HG03097 (cell line): ENCODE data around the gene SDK2.

ENCODE experiments used
- ATAC-seq: cut with Tn5 transposase; IDR thresholded peaks from one replicate; pipeline ENCODE4 v1.9.1; 2021; ENCODE audit not compliant: unreplicated experiment, low FRiP score

The SDK2 gene

DNA sequence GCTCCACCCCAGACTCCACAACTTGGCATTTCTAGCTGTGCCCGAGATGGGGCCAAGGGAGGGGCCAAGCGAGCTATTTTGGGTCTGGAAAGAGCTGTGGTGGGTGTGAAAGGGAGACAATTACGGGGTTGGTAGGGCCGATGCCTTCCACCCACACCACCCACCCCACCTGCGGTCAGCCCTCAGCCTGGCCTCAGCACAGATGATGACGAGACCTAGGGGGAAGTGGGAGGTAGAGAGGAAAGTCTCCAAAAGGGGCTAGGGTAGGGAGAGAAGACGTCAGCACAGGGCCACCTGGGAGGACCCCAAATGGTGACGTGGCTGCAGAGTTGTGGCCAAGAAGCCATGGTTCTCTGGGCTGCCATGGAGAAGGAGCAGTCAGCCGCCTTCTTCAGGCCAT is 83.1 kb downstream of the SDK2 start:
- ATAC-seq: no peak

DNA sequence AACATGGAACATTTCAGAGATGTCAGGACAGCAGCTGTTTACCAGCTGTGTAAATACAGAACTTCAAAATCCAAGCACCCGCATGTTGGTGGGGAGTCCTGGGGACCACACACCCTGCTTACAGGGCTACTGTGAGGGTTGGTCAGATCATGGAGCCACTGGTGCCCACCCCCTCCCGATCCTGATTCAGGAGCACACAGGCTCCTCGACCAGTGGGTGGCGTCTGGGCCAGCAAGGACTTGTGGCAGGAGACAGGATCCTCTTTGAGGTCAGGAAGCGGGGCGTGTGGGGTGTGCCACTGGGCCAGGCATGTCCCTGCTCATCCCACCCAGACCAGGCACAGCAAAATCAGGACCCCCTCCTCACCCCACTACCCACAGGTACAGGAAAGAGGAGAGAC is 83.6 kb downstream of the SDK2 start:
- ATAC-seq: no peak

DNA sequence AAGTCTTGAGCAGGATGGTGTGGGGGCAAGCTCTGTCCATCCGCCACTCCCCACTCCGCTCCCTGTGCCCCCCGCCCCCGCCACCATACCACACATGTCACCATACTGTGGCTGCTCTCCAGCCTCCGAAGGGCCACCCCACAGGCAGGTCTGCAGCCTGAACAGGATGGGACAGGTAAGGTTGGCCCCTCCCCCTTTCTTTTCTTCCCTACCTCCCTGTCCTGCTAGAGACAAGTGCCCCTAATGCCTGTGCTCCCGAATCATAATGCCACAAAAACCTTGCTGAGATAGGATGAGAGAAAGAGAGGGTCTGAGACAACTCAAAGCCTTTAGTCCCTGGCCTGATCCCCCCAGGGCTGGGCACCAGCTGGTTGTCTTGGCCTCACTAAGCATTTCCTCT is 84.7 kb downstream of the SDK2 start:
- no peak for ATAC-seq

DNA sequence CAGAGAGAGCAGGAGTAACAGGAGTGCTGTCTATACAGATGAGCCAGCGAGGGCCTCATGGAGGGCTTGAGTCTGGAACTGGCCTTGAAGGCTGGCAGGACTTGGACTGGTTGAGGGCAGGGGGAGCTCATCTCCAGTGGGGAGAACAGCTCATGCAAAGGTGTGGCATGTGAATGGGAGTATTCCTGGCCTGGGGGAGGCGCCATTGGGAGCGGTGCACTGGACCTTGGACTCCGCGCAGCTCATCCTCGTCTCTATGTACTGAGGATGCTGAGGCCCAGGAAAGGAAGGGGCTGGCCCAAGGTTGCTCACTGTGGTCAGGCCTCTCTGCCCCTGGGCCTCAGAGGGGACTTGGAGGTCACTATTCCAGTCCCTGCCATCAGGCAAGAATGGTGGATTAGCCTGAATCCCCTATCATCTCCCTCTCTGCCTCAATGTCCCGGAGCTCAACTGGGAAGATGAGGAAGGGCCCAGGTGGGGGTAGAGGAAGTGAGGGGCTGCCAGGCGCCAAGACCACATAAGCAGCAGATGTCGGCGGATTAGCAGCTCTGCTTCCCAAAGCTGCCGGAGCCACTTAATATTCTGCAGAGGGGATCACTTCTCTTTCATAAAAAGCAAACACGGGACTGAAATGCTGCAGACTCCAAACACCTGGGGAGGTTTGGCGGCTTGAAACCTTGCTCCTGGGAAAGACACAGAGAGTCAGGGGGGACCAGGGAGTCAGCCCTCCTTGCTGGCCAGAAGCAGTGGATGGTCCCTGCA is 88.9 kb downstream of the SDK2 start:
- no peak for ATAC-seq

DNA sequence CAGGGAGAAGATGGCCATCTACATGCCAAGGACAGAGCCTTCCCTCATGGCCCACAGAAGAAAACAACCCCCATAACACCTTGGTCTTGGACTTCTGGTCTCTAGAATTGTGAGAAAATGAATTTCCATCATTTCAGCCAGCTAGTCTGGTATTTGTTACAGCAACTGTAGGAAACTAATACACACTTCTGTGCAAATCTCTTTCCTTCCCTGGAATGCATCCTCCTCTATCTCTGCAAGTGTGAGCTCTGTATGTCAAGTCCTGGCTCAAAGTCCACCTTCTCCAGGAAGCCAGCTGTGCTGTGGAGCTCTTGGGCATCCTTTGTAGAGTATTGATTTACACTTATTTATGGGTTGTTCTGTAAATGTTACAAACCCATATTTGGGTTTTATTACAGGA is 89.7 kb downstream of the SDK2 start:
- no peak for ATAC-seq

DNA sequence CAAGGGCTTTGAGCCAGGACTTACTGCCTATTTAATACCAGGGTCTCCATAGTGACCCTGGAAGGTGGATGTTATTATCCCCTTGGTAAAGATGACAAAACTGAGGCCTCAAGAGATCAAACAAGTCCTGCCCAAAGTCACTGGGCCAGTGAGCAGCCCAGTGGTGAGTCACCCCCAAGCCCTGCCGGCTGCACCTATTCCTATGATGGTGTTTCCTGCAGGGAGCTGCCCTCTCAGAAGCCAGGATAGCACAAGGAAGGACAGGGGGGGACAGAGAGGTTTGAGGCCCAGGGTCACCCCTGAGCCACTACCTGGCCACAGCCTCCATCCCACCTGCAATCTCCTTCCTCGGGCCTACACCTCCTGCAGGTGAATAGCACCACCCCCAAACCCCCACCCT is 90.9 kb downstream of the SDK2 start:
- ATAC-seq: no peak

DNA sequence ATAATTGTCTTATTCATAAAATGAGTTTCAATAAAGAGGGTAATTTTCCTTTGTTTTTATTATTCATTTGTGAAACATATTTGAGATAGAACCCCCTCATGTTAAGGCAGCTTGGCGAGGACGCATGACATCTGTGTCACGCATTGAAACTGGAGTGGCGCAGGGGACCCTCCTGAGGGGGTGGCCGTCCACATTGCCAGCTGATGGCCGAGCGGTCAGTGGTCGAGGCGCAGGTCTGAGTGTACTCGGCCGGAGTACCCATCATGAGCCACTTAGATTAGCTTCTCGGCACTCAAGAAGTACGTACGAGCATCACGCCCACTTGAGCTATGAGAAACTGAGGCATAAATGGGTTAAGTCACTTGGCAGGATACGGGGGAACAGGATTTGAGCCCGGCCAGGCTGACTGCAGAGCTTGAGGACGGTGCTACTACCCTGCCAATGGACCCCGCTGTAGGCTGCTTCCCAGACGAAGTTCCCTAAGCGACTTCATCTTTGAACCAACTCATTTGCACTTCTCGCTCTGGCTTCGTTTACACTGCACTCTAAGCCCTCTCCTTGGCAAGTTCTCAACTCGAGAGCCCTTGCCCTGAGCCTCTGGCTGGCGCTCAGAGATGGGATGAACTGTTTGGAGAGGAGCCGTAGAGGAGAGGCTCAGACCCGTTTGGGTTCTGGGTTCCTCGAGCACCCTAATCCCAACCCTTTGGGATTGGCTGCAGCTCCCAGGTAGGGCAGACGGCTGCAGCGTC is 91.8 kb downstream of the SDK2 start:
- ATAC-seq: no peak

DNA sequence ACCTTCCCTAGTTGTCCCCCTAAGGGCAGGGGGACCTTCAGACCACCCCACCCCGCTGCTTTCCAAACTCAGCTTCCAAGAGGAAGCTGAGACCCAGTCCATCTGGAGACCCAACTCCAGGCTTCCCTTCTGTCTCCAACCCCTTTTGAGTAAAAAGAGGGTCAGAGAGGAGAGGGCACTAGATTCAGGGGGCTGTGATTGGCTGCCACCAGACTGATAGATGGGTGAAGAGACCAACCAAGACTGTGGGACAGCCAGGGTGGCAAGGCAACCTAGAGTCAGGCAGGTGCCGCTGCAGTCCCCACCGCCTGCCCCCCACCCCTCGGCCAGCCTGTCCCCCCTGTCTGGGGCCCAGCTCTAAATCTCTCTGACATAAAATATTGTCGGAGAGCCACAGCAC is 92.5 kb downstream of the SDK2 start:
- no peak for ATAC-seq

DNA sequence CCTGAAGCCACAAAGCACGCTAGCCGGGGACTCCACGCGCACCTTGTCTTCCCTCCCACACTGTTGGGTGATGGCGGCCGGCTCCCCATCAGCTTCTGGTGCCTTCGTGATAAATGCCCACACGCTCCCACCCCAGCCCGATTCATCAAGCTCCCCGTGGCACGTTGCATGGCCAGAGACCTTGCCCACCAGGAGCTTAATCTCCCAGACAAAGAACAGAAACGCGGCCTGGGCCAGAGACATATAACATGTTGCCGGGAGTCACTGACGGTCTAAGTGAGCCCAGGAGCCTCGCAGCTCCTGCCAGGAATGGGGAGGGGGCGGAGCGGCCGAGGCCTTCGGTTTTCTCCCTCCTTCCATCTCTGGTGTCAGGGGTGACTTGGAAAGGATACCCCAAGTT is 93.1 kb downstream of the SDK2 start:
- no peak for ATAC-seq

DNA sequence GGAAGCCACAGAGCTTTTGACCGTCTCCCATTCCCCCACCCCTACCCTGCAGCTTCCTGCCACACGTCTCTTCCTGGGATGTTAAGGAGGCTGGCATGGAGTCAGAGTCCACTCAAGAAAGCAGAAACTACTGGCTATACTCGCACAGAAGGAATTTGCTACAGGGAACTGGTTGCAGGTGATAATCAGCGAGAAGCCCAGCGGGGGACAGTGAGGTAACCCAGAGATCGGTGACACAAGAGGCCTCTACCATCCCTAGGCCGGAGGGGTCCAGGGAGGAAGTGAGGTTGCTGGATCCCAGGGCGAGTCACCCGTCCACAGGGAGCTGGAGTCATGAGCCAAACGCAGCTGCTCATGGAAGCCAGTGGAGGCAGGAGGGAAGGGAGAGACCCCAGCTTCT is 93.7 kb downstream of the SDK2 start:
- ATAC-seq: no peak

DNA sequence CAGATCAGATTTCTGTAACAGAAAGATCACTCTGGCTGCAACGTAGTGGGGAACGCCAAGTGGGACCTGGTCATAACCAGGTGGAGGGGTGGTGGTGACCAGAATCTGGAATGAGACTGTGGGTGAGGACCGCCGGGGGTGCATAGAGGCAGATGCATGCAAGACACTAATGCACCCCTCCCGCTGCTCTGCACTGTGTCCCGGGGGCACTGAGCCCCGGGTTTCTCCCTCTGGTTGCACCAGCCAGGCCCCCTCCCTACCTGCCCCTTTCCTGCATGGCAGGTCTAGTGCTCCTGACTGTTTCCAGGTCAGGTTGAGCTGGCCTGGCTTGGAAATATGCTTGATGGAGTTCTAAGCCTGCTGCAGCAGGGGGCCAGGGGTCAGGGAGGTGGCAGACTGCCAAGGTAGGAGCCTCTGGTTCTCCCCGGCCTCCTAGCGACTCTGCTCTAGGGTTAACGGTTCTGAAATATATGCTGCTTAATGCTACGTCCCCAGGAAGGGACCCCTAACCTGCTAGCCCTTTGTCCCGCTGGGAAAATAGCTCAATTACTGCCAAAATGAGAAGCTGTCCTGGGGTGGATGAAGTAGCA is 94.3 kb downstream of the SDK2 start:
- ATAC-seq: no peak

DNA sequence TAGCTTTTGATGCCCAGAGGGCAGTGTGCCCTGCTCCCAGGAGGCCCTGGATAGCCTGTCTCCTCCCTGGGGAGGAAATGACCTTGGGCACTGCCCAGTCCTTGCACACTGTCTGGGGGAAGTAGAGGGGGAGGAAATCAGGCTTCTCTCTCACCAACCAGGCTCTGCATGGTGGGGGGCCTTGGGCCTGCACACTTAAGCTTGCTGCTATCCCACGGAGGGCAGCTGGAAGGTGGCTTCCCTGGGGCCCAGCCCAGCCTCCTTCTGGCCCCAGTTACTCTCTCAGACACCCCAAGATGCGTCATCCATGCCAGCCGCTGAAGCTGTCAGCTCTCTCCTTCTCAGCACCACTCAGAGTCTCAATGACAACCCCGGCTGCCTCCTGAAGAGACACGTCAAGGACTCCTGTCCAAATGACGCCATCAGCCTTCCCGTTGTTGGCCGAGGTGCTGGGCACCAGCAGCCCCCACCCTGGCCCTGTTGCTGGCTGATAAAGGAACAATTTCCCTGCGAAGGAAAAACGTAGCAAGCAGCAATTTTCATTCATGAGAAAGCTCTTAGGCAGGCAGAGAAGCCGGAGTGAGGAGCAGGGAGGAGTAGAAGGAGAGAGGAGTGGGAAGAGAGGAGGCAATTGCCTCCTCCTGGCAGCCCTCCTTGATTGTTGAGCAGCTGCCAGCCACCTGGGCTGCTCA is 95.5 kb downstream of the SDK2 start:
- ATAC-seq: no peak

DNA sequence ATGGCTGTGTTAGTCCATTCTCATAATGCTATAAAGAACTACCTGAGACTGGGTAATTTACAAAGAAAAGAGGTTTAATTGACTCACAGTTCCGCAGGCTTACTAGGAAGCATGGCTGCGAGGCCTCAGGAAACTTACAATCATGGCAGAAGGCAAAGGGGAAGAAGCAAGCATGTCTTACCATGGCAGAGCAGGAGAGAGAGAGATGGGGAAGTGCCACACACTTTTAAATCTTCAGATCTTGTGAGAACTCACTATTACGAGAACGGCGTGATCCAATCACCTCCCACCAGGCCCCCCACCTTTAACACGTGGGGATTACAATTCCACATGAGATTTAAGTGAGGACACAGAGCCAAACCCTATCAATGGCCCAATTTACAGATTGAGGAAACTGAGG is 96.5 kb downstream of the SDK2 start:
- no peak for ATAC-seq

DNA sequence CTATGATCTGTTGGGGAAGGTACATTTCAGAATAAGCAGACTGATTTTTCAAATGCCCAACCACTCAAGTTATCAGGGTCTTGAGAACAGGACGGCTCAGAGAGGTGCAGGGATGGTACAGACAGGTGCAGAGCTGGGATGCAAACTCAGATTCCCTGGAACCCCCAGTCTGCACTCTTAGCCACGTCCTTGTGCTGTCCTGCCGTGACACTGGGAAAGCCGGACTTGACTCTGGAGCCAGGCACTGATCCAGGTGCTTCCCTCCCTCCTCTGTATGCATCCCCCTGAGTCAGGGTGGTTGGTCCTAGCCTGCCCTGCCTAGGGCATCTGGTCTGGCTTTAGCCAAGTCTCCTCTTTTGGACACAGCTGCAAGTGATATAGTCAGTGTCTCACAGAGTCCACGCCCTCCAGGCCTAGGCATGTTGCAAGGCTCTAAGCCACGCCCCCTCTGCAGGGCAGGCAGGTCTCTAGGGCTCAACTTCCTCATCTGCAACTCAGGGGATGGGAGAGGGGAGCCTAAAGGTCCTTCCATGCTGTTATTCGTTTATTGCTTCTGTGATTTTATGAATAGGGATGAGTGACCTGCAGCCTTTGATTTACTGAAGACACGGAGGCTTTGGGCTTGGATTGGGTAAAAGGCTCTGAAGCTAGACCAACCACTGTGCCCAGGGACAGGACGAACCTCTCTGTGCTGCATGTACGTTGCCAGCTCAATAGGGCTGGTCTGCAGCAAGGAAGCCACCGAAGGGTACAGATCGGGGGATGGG is 97.3 kb downstream of the SDK2 start:
- ATAC-seq: no peak

DNA sequence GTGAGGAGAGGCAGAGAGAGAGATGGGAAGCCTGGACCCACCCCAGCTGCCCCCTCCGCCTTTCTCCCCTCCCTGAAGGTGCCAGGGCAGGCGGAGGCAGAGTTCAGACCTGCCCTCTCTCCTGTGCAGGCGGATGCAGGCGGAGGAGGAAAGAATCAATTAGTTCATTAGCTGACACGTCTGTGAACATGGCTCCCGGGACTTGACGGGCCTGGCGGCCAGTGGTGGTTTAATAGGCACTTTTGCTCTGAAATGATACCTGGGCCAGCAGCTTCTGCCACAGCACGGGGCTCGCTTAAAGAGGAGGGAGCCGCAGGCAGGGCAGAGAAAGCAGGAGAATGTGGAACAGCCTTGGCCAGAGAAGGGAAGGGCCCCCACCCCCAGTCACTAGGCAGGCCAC is 98.1 kb downstream of the SDK2 start:
- no peak for ATAC-seq

DNA sequence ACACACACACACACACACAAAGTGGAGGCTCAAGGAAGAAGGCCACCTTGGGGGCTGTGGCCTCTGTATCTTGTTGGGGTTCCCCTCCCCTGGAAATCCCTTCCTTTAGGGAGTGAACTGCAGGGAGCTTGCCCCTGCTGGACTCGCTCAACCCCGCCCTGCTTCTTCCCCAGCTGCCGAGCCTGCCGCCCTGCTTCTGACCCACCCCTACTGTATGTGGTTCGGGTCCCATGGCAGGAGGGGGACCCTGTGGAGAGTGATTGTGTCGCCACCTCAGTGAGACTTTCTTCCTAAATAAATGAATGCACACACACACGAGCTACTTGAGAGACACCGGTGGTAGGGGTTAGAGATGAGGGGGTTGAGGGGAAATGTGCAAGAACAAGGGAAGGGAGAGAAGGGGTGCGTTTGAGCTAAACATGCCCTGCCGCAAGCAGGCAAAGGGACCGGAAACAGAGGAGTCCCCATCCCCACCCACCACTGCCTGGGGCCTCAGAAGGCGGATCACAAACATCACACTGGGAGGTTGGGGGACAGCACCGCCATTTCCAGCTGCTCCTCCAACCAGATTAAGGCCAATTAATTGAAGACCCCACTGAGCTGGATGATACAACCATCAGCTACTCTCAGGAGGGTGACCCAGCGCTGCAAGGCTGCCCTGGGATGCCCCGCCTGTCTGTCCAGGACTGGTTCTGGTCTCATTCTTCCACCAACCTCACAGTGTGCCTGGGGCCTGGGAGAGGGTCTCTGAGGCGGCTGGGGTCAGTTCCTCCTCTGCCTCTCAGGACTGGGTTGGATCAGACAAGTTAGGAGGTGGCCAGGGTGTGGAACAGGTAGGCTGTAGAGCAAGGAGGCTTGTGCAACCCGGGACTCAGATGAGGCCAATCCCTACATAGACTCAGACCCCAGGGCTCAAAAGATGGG is 98.9 kb downstream of the SDK2 start:
- ATAC-seq: no peak

DNA sequence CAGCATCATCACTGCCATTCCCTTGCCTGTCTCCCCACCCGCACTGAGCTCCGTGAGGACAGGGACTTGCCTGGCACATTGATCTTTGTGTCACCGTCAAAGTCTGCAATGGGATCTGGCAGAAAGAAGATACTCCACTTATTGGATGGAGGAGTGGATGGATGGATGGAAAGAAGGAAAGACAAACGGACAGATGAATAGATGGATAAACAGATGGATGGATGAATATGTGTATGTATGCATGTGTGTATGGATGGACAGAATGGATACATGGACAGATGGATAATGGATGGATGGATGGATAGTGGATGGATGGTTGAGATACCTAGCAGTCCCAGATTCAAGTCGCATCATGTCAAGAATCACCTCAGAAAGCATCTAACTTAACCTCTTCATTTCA is 99.9 kb downstream of the SDK2 start:
- no peak for ATAC-seq

DNA sequence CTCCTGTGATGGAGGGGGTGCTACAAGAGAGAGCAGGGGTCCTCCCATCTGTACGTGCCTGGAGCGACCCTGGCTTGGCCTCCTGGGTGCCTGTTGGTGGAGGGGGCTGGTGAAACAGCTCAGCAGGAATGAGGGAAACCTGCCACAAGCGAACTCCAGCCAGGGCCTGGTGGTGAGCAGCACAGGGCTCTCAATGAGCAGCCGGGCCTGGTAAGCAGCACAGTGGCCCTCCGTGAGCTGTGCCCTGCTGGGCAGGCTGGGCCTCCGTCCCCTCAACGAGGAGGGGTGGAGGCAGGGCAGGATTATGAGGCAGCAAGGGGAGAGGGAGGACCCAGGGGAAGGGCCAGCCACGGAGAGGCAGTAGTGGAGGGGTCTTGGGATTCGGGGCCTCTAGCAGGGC is 101.9 kb downstream of the SDK2 start:
- ATAC-seq: no peak

DNA sequence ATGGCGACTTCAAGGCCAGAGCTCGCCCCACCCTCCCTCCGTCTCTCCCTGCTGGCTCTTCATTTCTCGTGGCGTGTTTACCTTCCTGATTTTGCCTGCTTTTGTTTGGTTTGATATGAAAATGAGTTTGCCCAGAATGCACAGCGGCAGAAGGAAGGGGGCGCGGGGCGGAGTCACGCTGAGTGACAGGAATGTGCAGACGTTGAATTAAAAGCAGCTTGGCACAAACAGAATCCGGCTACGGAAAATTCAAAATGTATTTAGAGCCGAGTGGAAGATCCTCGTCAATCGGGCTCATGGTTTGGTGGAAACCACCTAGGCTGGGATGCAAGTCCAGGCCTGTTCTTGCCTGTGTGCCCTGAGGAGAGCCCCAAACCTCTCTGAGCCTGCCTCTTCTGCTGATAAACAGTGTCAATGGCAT is 102.7 kb downstream of the SDK2 start:
- ATAC-seq: no peak

DNA sequence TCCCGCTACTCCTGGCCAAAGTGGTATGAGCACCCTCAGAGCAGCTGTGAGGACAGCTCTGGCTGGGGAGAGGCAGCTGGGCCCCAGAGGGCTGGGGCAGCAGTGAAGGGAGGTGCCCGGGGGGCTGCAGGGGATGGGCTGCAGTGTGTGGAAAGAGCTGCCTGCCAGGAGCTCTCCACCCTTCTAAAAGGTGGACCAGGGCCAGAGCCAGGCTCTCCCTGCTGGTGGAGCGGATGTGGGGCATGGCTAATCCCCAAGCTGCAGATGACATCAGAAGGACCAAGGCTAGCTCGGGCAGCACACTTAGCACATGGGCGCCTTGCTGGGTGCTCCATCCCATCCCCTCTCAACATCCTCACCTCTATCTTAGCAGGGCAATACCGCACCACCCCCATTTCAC is 103.1 kb downstream of the SDK2 start:
- no peak for ATAC-seq
